Measurements from ENCODE around the gene PCNP. TPM values are rescaled to one million over a fixed set of nuclear protein-coding genes. Genes with fewer than 3 reads are reported as not detected.
"Not testable (repeated sequence)": the region's sequence is repeated elsewhere in the genome, so short reads cannot be mapped to it uniquely, and the experiment has no call there.

Gene PCNP
- total and polyA plus RNA-seq, 5 donors: 81.4 to 152 (median 145) TPM

DNA sequence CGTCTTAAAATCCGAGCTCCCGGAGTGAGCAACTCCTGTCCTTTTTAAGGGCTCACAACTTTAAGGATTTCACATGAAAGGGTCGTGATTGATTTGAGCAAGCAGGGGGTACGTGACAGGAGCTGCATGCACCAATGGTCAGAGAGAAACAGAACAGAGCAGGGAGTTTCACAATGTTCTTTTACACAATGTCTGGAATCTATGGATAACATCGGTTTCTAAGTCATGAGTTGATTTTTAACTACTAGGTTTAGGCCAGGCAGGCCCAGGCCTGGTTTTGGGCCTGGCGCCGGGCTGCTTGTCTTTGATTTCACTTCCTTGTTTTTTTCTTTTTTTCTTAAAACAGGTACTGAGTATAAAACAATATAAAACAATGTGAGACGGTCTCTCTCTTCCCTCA lies 39.0 kb downstream of the PCNP start:
- H3K27ac ChIP-seq (ENCODE audit: low read length); intact Hi-C loops (cut with DNase I); ATAC-seq; H3K27me3 ChIP-seq (ENCODE audit: control insufficient read depth, insufficient read depth); H3K4me3 ChIP-seq (ENCODE audit: low read length); H3K4me1 ChIP-seq (ENCODE audit: control insufficient read depth, insufficient read depth, low read length); H3K9me3 ChIP-seq (ENCODE audit: control insufficient read depth, low read length); DNase-seq: not testable (repeated sequence)
- 87% methylated on average over 8 of the region's 9 CpGs for WGBS

DNA sequence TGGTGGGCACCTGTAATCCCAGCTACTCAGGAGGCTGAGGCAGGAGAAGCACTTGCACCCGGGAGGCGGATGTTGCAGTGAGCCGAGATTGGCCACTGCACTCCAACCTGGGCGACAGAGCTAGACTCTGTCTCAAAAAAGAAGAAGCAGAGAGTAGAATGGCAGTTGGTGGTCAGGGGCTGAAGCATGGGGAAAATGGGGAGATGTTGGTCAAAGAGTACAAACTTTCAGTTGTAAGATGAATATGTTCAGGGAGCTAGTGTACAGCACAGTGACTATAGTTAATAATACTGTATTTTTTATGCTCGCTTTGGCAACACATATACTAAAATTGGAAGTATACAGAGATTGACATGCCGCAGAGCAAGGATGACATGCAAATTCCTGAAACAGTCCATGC lies 41.5 kb downstream of the PCNP start:
- H3K4me3 ChIP-seq (ENCODE audit: low read length): no peak overlapping the region
- H3K4me1 ChIP-seq (ENCODE audit: control insufficient read depth, insufficient read depth, low read length): no peaks in the 10 kb centered on the region
- no peaks in the 10 kb centered on the region for H3K9me3 ChIP-seq (ENCODE audit: control insufficient read depth, low read length)
- no peak for DNase-seq
- H3K27ac ChIP-seq (ENCODE audit: low read length): no peak overlapping the region
- 93% methylated on average over 6 of the region's 6 CpGs for WGBS
- no peak for ATAC-seq
- intact Hi-C loops (cut with DNase I): no loop called here
- H3K27me3 ChIP-seq (ENCODE audit: control insufficient read depth, insufficient read depth): no peaks in the 10 kb centered on the region

DNA sequence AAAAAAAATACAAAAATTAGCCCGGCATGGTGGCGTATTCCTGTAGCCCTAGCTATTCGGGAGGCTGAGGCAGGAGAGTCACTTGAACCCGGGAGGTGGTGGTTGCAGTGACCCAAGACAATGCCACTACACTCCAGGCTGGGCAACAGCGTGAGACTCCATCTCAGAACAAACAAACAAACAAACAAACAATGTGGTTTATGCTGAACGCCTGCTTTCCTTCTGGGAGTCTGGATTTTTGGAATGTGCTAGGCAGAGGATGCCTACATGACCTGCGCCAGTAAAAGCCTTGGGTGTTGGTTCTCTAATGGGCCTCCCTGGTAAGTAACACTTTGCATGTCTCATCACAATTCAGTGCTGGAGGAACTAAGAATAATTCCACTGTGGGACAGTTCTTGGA lies 43.5 kb downstream of the PCNP start:
- intact Hi-C loops (cut with DNase I): no loop called here
- WGBS: 83% methylated on average over 7 of the region's 7 CpGs

DNA sequence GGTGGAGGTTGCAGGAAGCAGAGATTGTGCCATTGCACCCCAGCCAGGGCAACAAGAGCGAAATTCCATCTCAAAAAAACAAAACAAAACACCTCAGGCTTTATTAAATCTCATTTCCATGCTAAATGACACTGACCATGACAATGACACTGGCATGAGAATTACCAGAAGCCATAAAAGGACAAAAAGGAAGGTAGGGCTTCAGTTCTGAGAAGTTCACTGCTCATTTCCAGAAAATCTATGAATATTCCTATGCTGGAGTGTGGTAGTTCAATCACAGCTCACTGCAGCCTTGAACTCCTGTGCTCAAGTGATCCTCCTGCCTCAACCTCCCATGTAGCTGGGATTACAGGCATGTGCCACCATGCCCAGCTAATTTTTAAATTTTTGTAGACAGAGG lies 44.7 kb downstream of the PCNP start:
- Histone ChIP-seq H3K4me3 (ENCODE audit: low read length) (no peak overlapping the region), H3K4me1 (ENCODE audit: control insufficient read depth, insufficient read depth, low read length) (no peaks in the 10 kb centered on the region), H3K27ac (ENCODE audit: low read length) (no peak overlapping the region), H3K9me3 (ENCODE audit: control insufficient read depth, low read length) (no peaks in the 10 kb centered on the region), H3K27me3 (ENCODE audit: control insufficient read depth, insufficient read depth) (no peaks in the 10 kb centered on the region)
- DNase-seq: no peak
- intact Hi-C loops (cut with DNase I): no loop called here
- WGBS: 73% methylated on average over 1 of the region's 1 CpG
- no peak for ATAC-seq

More for the DNA sequence above, 43.5 kb downstream of the PCNP start:
- no peak overlapping the region for H3K4me3 ChIP-seq (ENCODE audit: low read length)
- H3K27ac ChIP-seq (ENCODE audit: low read length): no peak overlapping the region
- H3K4me1 ChIP-seq (ENCODE audit: control insufficient read depth, insufficient read depth, low read length): no peaks in the 10 kb centered on the region
- no peak for DNase-seq
- ATAC-seq: no peak
- H3K27me3 ChIP-seq (ENCODE audit: control insufficient read depth, insufficient read depth): no peaks in the 10 kb centered on the region
- no peaks in the 10 kb centered on the region for H3K9me3 ChIP-seq (ENCODE audit: control insufficient read depth, low read length)

DNA sequence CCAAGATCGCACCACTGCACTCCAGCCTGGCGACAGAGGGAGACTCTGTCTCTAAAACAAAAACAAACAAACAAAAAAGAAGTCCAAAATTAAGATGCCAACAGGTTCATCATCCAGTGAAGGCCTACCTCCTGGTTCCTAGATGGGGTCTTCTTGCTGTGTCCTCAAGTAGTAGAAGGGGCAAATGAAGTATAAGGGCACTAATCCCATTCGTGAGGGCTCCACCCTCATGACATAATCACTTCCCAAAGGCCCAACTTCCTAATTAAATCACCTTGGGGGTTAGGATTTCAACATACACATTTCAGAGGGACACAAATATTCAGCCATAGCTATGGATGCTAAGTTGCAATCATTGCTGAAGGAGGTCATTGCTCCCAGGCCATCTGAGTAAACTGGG lies 45.8 kb downstream of the PCNP start:
- DNase-seq (no peak), ATAC-seq (no peak)
- Histone ChIP-seq H3K27ac (ENCODE audit: low read length) (no peak overlapping the region), H3K9me3 (ENCODE audit: control insufficient read depth, low read length) (no peaks in the 10 kb centered on the region), H3K27me3 (ENCODE audit: control insufficient read depth, insufficient read depth) (no peaks in the 10 kb centered on the region), H3K4me1 (ENCODE audit: control insufficient read depth, insufficient read depth, low read length) (no peaks in the 10 kb centered on the region), H3K4me3 (ENCODE audit: low read length) (no peak overlapping the region)
- 92% methylated on average over 3 of the region's 3 CpGs for WGBS
- intact Hi-C loops (cut with DNase I): no loop called here

DNA sequence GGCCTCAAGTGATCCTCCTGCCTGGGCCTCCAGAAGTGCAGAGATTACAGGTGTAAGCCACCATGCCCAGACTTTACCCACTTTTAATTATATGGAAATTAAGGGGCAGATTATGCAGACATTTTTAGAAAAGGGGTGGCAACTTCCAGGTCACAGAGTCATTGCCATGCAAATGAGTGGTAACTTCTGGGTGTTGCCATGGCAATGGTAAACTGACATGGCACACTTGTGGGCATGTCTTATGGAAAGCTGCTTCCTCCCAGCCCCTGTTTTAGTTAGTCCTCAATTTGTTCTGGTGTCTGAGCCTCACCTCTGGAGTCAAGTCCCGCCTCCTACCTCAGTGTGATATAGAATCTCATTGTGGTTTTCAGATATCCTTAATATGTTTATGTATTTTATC lies 49.7 kb downstream of the PCNP start:
- Histone ChIP-seq H3K27ac (ENCODE audit: low read length) (no peak overlapping the region), H3K27me3 (ENCODE audit: control insufficient read depth, insufficient read depth) (no peaks in the 10 kb centered on the region), H3K9me3 (ENCODE audit: control insufficient read depth, low read length) (no peaks in the 10 kb centered on the region), H3K4me1 (ENCODE audit: control insufficient read depth, insufficient read depth, low read length) (no peaks in the 10 kb centered on the region), H3K4me3 (ENCODE audit: low read length) (no peak overlapping the region)
- ATAC-seq (no peak), DNase-seq (no peak)
- intact Hi-C loops (cut with DNase I): no loop called here
- WGBS: 94% methylated on average over 1 of the region's 1 CpG

DNA sequence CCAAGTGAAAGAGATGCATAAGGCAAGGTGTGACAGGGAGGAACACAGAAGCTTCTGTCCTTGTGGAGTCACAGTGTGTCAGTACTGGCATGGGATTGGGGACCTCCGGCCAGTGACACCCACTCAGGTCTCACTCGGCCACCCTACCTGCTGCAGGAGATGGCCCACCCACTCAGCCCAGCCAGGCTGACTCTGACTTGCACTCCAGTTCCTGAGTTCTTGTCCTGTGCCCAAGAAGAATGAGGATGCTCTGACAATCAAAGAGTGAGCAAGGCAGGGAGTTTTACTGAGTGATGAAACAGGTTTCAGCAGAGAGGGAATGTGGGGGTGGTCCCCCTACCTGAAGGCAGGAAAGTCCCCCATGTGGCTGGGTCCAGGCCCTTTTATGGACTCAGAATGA lies 50.9 kb downstream of the PCNP start:
- intact Hi-C loops (cut with DNase I): no loop called here
- H3K4me3 ChIP-seq (ENCODE audit: low read length): no peak overlapping the region
- H3K27me3 ChIP-seq (ENCODE audit: control insufficient read depth, insufficient read depth): no peaks in the 10 kb centered on the region
- H3K27ac ChIP-seq (ENCODE audit: low read length): no peak overlapping the region
- H3K9me3 ChIP-seq (ENCODE audit: control insufficient read depth, low read length): no peaks in the 10 kb centered on the region
- WGBS: 85% methylated on average over 2 of the region's 2 CpGs
- DNase-seq: no peak
- H3K4me1 ChIP-seq (ENCODE audit: control insufficient read depth, insufficient read depth, low read length): no peaks in the 10 kb centered on the region
- ATAC-seq: no peak

DNA sequence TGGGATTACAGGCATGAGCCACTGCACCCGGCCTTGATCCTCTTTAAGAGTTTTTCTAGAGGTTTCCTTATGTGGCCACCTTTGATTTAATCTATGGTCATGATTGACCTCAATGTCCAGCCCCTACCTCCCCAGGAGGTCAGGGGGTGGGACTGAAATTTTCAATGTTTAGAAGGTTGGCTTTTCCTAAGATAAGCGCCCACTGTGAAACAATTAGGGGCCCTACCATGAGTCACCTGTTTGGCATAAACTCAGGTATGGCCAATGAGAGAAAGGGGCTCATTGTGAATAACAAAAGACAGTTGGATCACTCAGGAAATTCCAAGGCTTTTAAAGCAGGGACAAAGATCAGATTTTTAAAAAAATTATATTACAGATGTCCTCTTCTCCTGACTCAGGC lies 51.9 kb downstream of the PCNP start:
- no peak for ATAC-seq
- H3K4me1 ChIP-seq (ENCODE audit: control insufficient read depth, insufficient read depth, low read length): no peaks in the 10 kb centered on the region
- WGBS: 90% methylated on average over 2 of the region's 2 CpGs
- H3K4me3 ChIP-seq (ENCODE audit: low read length): no peak overlapping the region
- H3K27ac ChIP-seq (ENCODE audit: low read length): no peak overlapping the region
- DNase-seq: no peak
- no peaks in the 10 kb centered on the region for H3K9me3 ChIP-seq (ENCODE audit: control insufficient read depth, low read length)
- intact Hi-C loops (cut with DNase I): no loop called here
- H3K27me3 ChIP-seq (ENCODE audit: control insufficient read depth, insufficient read depth): no peaks in the 10 kb centered on the region

DNA sequence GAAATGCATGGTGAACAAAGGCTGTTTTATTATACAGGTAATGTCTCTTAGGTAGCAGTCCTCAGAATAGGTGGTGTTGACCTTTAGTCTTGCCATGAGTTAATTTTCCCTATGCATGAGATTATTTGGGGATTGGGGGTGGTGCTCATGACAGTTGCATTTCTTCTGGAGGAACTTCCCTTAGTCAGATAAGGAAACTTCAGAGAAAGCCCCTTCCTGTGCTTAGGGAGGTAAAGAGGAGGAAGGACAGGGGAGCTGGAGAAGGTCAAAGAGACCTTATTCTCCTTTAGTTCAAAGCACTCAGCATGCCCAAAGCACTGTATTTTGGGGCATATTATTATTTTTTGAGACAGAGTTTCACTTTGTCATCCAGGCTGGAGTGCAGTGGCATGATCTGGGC lies 55.2 kb downstream of the PCNP start:
- ATAC-seq (no peak), DNase-seq (no peak)
- Histone ChIP-seq H3K27ac (ENCODE audit: low read length) (no peak overlapping the region), H3K27me3 (ENCODE audit: control insufficient read depth, insufficient read depth) (no peaks in the 10 kb centered on the region), H3K4me3 (ENCODE audit: low read length) (no peak overlapping the region), H3K4me1 (ENCODE audit: control insufficient read depth, insufficient read depth, low read length) (no peaks in the 10 kb centered on the region), H3K9me3 (ENCODE audit: control insufficient read depth, low read length) (no peaks in the 10 kb centered on the region)
- intact Hi-C loops (cut with DNase I): no loop called here

DNA sequence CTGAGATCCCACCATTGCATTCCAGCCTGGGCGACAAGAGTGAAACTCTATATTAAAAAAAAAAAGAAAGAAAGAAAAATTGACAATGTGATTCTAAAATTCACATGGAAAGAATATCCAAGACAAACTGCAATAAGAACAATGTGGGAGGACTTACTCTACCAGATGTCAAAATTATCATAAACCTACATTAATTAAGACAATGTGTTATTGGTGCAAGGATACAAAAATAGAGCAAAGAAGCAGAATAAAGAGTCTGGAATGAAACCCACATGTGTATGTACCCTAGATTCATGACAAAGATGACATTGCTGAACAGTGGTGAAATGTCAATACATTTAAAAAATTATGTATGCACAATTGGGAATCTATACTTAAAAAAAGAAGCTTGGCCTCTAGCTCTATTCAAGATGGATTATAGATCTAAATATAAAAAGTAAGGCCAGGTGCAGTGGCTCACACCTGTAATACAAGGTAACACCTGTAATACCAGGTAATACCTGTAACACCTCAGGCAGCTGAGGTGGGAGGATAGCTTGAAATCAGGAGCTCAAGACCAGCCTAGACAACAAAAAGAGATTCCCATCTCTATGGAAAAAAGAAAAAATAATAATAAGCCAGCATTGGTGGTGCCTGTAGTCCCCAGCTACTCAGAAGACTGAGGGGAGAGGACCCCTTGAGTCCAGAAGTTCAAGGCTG lies 57.3 kb downstream of the PCNP start:
- no peaks in the 10 kb centered on the region for H3K9me3 ChIP-seq (ENCODE audit: control insufficient read depth, low read length)
- no peak overlapping the region for H3K4me3 ChIP-seq (ENCODE audit: low read length)
- WGBS: 97% methylated on average over 1 of the region's 1 CpG
- intact Hi-C loops (cut with DNase I): no loop called here
- DNase-seq (no peak), ATAC-seq (no peak)
- no peak overlapping the region for H3K27ac ChIP-seq (ENCODE audit: low read length)
- no peaks in the 10 kb centered on the region for H3K27me3 ChIP-seq (ENCODE audit: control insufficient read depth, insufficient read depth)
- no peaks in the 10 kb centered on the region for H3K4me1 ChIP-seq (ENCODE audit: control insufficient read depth, insufficient read depth, low read length)

DNA sequence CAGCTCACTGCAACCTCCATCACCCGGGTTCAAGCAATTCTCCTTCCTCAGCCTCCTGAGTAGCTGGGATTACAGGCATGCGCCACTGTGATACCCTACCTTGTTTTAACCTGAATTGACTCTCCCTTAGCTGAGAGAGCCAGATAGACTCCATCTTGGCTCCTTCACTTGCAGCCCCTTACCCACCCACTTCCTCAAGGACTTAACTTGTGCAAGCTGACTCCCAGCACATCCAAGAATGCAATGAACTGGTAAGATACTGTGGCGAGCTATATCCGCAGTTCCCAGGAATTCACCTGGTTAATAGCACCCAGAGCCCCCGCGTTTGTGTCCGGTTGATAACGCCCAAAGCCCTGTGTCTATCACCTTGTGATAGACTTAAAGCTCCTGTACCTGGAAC lies 58.0 kb downstream of the PCNP start:
- ATAC-seq; H3K4me1 ChIP-seq (ENCODE audit: control insufficient read depth, insufficient read depth, low read length); H3K27me3 ChIP-seq (ENCODE audit: control insufficient read depth, insufficient read depth); DNase-seq; H3K27ac ChIP-seq (ENCODE audit: low read length); intact Hi-C loops (cut with DNase I); H3K4me3 ChIP-seq (ENCODE audit: low read length); H3K9me3 ChIP-seq (ENCODE audit: control insufficient read depth, low read length): not testable (repeated sequence)
- WGBS: 85% methylated on average over 8 of the region's 8 CpGs

DNA sequence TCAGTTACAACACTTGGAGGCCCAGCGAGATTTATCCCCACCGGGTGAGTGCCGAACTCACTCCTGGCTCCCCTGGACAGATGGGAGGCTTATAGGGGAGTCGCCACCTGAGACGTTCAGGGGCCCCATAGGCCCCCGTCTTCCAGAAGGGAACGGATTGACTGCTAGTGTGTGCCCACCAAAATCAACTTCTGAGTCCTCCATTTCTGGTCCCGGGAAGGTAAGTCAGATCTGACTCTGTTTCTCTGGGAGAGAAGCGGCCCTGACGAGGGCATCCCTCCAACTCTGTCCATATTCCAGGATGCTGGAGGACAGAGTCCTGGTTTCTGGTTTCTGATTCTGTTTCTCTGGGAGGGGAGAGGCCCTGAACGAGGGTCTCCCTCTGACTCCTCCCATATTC lies 58.6 kb downstream of the PCNP start:
- H3K4me3 ChIP-seq (ENCODE audit: low read length): no peak overlapping the region
- WGBS: 78% methylated on average over 11 of the region's 11 CpGs
- no peak overlapping the region for H3K27ac ChIP-seq (ENCODE audit: low read length)
- intact Hi-C loops (cut with DNase I): no loop called here
- no peaks in the 10 kb centered on the region for H3K4me1 ChIP-seq (ENCODE audit: control insufficient read depth, insufficient read depth, low read length)
- no peaks in the 10 kb centered on the region for H3K27me3 ChIP-seq (ENCODE audit: control insufficient read depth, insufficient read depth)
- no peak for DNase-seq
- H3K9me3 ChIP-seq (ENCODE audit: control insufficient read depth, low read length): no peaks in the 10 kb centered on the region
- ATAC-seq: no peak
